Left forelimb (tissue), 1 donor: ENCODE measurements around the gene ZNF546.

Experiments
- DNase-seq: peaks from one replicate; pipeline ENCODE4 v3.0.0-alpha.2; 2018; ENCODE audit warnings: low spot score

Gene ZNF546

DNA sequence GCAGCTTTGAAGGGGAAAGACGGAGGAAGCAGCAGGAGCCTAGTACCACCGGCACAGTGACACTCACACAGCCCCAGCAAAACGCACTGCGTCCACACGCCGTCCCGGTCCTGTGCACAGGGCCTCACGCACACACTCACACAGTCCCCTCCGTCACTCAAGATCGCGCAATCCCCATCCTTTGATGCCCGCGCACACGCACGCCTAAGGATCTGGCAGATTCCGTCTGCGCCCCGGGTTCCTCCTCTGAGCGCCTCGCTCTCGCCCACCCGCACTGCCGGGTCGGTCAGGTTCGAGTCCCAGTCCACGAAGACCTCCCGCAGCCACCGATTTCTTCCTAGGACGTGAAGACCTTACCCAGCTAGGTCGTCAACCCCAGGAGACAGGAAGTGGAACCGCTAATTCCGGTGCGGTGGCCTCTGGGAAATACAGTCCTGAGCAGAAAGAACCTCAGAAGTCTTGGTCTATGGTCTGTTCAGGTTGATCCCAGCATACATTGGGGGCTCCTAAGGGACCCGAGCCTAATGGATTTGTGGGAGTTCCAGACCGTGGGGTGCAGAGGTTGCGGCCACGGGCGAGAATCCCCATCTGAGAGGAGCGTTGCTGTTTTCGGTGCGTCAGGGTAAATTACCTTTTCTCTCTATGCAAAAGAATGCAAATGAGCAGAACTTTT is 59.1 kb downstream of the ZNF546 start, which contains the start of gene ZNF780B:
Gene ZNF780B, minus strand, starts transcription at position 400 of the 673 bp plus-strand sequence. CDS start 5,899 bp downstream, outside the sequence.
- DNase-seq = peak; percentile 72

DNA sequence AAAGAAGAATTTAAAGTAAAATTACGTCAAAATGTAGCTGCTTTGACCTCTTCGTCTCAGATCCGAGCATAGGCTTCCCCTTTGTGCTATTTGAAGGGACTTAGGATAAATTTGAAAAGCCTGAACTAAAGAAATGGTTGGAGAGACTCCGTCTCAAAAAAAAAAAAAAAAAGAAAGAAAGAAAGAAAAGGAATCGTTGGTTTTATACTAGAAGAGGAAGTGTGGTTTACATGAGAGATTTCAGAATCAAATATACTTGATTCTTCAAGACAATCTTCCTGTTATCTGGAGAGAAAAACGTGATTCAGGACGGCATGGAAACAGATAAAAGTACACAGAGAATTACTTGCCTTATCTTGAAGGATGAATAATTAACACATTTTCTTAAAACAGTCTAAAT is 59.6 kb downstream of the ZNF546 start:
- DNase-seq = no peak

DNA sequence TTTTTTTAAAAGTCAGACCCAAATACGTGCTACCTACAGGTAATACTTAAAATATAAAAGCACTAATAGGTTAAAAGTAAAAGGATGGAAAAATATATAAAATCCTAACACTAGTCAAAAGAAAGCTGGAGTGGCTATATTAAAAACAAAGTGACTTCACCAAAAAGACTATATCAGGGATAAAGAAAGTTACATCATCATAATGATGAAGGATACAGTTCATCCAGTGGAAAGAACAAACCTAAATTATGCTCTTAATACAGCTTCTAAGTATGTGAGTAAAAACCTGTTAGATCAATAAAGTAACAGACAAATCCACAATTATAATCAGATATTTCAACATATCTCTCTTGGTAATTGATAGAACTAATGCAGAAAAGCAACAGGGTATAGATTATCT is 60.3 kb downstream of the ZNF546 start:
- no peak for DNase-seq

DNA sequence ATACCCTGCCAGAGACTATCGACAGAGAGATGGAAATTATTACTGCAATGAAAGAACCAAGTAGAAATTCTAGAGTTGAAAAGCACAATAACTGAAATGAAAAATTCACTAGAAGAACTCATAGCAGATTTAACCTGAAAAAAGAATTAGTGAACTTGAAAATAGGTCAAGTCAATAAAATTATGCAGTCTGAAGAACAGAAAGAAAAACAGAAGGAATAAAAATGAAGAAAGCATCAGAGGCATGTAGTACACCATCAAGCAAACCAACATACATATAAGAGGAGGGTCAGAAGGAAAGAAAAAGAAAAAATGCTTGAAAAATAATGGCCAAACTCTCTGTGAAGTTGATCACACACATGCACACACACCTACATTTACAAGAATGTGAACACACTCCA is 62.8 kb downstream of the ZNF546 start:
- DNase-seq = no peak

DNA sequence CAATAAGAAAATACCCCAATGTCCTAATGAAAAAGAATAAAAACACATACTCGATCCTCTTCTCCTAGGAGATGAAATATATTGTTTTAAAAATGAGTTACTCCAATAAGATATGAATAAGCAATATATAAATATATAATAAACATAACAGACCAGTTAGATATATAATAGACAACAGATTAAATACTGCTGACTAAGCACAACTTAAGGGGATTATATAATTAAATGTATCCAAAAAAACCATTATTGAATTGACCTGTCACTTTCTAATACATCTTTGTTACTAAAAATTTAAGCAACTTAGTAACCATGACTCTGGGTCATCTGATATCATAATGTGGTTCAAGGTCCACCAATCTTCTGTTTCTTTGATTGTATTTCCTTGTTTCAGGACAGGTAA is 73.2 kb downstream of the ZNF546 start:
- no peak for DNase-seq
